Measurements from ENCODE around the gene LZTS3.

LZTS3 gene

GRCh38 chr20:3213226-3213625, 39.9 kb upstream of the LZTS3 start:
- Histone ChIP-seq H3K4me3 (ENCODE audit: low read length) (no peak overlapping the region), H3K9me3 (ENCODE audit: insufficient read depth, low read length) (no peaks in the 10 kb centered on the region), H3K4me2 (ENCODE audit: low read length) (no peak overlapping the region), H2AFZ (ENCODE audit: low read depth, low read length) (no peak overlapping the region), H3K27me3 (ENCODE audit: low read depth, low read length) (no peaks in the 10 kb centered on the region), H3K79me2 (ENCODE audit: low read length) (peaks cover 54% of the 10 kb centered on the region), H3K4me1 (ENCODE audit: low read length) (peaks cover 12% of the 10 kb centered on the region), H3K9ac (ENCODE audit: low read length) (no peak overlapping the region), H4K20me1 (ENCODE audit: insufficient read depth, low read length) (0 out of 2 replicates have a peak, but pooled peaks cover 3% of the 10 kb centered on the region), H3K36me3 (replicated peaks; ENCODE audit: low read depth, low read length) (peaks cover 17% of the 10 kb centered on the region), H3K27ac (ENCODE audit: low read length) (no peak overlapping the region)
- TF ChIP-seq, protein P1, sequence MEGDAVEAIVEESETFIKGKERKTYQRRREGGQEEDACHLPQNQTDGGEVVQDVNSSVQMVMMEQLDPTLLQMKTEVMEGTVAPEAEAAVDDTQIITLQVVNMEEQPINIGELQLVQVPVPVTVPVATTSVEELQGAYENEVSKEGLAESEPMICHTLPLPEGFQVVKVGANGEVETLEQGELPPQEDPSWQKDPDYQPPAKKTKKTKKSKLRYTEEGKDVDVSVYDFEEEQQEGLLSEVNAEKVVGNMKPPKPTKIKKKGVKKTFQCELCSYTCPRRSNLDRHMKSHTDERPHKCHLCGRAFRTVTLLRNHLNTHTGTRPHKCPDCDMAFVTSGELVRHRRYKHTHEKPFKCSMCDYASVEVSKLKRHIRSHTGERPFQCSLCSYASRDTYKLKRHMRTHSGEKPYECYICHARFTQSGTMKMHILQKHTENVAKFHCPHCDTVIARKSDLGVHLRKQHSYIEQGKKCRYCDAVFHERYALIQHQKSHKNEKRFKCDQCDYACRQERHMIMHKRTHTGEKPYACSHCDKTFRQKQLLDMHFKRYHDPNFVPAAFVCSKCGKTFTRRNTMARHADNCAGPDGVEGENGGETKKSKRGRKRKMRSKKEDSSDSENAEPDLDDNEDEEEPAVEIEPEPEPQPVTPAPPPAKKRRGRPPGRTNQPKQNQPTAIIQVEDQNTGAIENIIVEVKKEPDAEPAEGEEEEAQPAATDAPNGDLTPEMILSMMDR (IDR thresholded peaks at IDR 0.05; ENCODE audit: low read depth, low read length) = no peak
- no peak for TF ChIP-seq EZH2phosphoT487 (IDR thresholded peaks at IDR 0.05; ENCODE audit: low read depth)

- Histone ChIP-seq H3K4me3 (ENCODE audit: low read length) (peak overlapping the region; percentile 98), H3K4me1 (ENCODE audit: low read length) (peaks cover 13% of the 10 kb centered on the region), H3K79me2 (ENCODE audit: low read length) (peaks cover 56% of the 10 kb centered on the region), H3K4me2 (ENCODE audit: low read length) (peak overlapping the region; percentile 91), H2AFZ (ENCODE audit: low read depth, low read length) (no peak overlapping the region), H3K27me3 (ENCODE audit: low read depth, low read length) (no peaks in the 10 kb centered on the region), H3K27ac (ENCODE audit: low read length) (no peak overlapping the region), H3K36me3 (replicated peaks; ENCODE audit: low read depth, low read length) (peaks cover 14% of the 10 kb centered on the region), H4K20me1 (ENCODE audit: insufficient read depth, low read length) (no peaks in the 10 kb centered on the region), H3K9me3 (ENCODE audit: insufficient read depth, low read length) (no peaks in the 10 kb centered on the region), H3K9ac (ENCODE audit: low read length) (peak overlapping the region; percentile 98)
- TF ChIP-seq, protein P1 (IDR thresholded peaks at IDR 0.05; ENCODE audit: low read depth, low read length) = no peak
- no peak for TF ChIP-seq EZH2phosphoT487 (IDR thresholded peaks at IDR 0.05; ENCODE audit: low read depth)
These were observed 37.0 kb upstream of the LZTS3 start for GRCh38 chr20:3210346-3210745.

GRCh38 chr20:3209946-3210317, 36.6 kb upstream of the LZTS3 start:
- TF ChIP-seq, protein P1 (IDR thresholded peaks at IDR 0.05; ENCODE audit: low read depth, low read length) = no peak
- no peak for TF ChIP-seq EZH2phosphoT487 (IDR thresholded peaks at IDR 0.05; ENCODE audit: low read depth)
- Histone ChIP-seq H3K27ac (ENCODE audit: low read length) (peak overlapping the region; percentile 71), H3K79me2 (ENCODE audit: low read length) (peaks cover 56% of the 10 kb centered on the region), H3K9me3 (ENCODE audit: insufficient read depth, low read length) (no peaks in the 10 kb centered on the region), H3K4me2 (ENCODE audit: low read length) (peak overlapping the region; percentile 91), H3K9ac (ENCODE audit: low read length) (peak overlapping the region; percentile 98), H3K27me3 (ENCODE audit: low read depth, low read length) (no peaks in the 10 kb centered on the region), H3K4me3 (ENCODE audit: low read length) (peak overlapping the region; percentile 98), H2AFZ (ENCODE audit: low read depth, low read length) (peak overlapping the region; percentile 78; the same call in 1 of the 2 replicates), H3K36me3 (replicated peaks; ENCODE audit: low read depth, low read length) (peaks cover 13% of the 10 kb centered on the region), H4K20me1 (ENCODE audit: insufficient read depth, low read length) (no peaks in the 10 kb centered on the region), H3K4me1 (ENCODE audit: low read length) (peaks cover 13% of the 10 kb centered on the region)

DNA sequence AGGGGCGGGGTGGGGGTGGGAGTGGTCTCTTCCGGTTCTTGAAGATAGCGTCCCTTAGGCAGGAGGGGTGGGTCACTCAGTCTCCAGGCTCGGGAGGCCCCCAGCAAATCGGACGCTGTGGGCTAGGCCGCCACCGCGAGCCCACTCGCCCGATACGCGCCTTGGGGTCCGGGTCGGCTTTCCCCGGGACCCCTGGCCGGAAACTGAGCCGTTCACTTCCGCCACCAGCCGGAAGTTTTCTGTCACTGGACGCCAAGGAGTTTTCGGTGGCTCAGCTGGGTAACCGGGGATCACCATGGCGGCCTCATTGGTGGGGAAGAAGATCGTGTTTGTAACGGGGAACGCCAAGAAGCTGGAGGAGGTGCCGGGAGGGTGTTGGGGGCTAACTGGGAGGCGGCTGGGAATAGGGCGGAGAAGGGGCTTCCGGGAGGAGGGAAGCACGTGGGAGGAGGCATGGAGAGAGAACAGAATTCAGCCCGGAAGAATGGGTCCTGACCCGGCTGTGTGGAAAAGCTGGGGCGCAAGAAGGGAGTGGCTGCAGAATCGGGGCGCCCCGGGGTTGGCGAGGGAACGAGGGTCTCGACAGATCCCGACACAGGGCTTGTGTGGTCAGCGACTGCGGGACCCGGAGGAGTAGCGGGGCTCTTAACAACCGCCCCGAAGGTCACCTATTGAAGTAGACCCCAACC, 36.1 kb upstream of the LZTS3 start, which contains the start of gene ITPA:
Gene ITPA (plus strand): TSS at position 242 of the 689 bp plus-strand sequence. CDS start 54 bp downstream, at position 296.
- Histone ChIP-seq H3K9ac (ENCODE audit: low read length) (peak within 1 kb of the TSS; percentile 98), H3K4me3 (ENCODE audit: low read length) (peak within 1 kb of the TSS; percentile 98), H3K27ac (ENCODE audit: low read length) (peak within 1 kb of the TSS; percentile 71), H3K4me2 (ENCODE audit: low read length) (peak within 1 kb of the TSS; percentile 91), H3K36me3 (replicated peaks; ENCODE audit: low read depth, low read length) (peaks cover 12% of the 10 kb centered on the region), H4K20me1 (ENCODE audit: insufficient read depth, low read length) (no peaks in the 10 kb centered on the region), H3K27me3 (ENCODE audit: low read depth, low read length) (no peaks in the 10 kb centered on the region), H3K9me3 (ENCODE audit: insufficient read depth, low read length) (no peaks in the 10 kb centered on the region), H3K79me2 (ENCODE audit: low read length) (peaks cover 56% of the 10 kb centered on the region), H3K4me1 (ENCODE audit: low read length) (peaks cover 13% of the 10 kb centered on the region), H2AFZ (ENCODE audit: low read depth, low read length) (peak within 1 kb of the TSS; percentile 78)
- TF ChIP-seq, protein P1 (IDR thresholded peaks at IDR 0.05; ENCODE audit: low read depth, low read length) = no peak
- no peak for TF ChIP-seq EZH2phosphoT487 (IDR thresholded peaks at IDR 0.05; ENCODE audit: low read depth)

All from OCI-LY3 (cell line).